ENCODE data around the gene SEC24D.

Gene SEC24D

GRCh38 chr4:118865091-118865708 is 29.3 kb upstream of the SEC24D start:
- no peaks in the 10 kb centered on the region for H3K4me1 ChIP-seq (ENCODE audit: control insufficient read depth, insufficient read depth, low read length)
- H3K4me2 ChIP-seq (ENCODE audit: low read length), result peak overlapping the region; percentile 62
- no peaks in the 10 kb centered on the region for H3K36me3 ChIP-seq (ENCODE audit: insufficient read depth, low read length)
- no peaks in the 10 kb centered on the region for H3K9me3 ChIP-seq (replicated peaks; ENCODE audit: low read length)
- no peak overlapping the region for H3K9ac ChIP-seq (ENCODE audit: low read depth, low read length)
- no peak overlapping the region for H3K4me3 ChIP-seq (ENCODE audit: low read length)
- no peaks in the 10 kb centered on the region for H3K27me3 ChIP-seq (ENCODE audit: control insufficient read depth, insufficient read depth, low read length)

GRCh38 chr4:118858779-118859178 is 22.9 kb upstream of the SEC24D start:
- Histone ChIP-seq H3K9ac (ENCODE audit: low read depth, low read length) (no peak overlapping the region), H3K4me2 (ENCODE audit: low read length) (no peak overlapping the region), H3K27me3 (ENCODE audit: control insufficient read depth, insufficient read depth, low read length) (no peaks in the 10 kb centered on the region), H3K4me1 (ENCODE audit: control insufficient read depth, insufficient read depth, low read length) (no peaks in the 10 kb centered on the region), H3K9me3 (replicated peaks; ENCODE audit: low read length) (no peaks in the 10 kb centered on the region), H3K4me3 (ENCODE audit: low read length) (no peak overlapping the region), H3K36me3 (ENCODE audit: insufficient read depth, low read length) (no peaks in the 10 kb centered on the region)

- no peak overlapping the region for H3K4me2 ChIP-seq (ENCODE audit: low read length)
- no peaks in the 10 kb centered on the region for H3K4me1 ChIP-seq (ENCODE audit: control insufficient read depth, insufficient read depth, low read length)
- H3K27me3 ChIP-seq (ENCODE audit: control insufficient read depth, insufficient read depth, low read length), result no peaks in the 10 kb centered on the region
- no peak overlapping the region for H3K4me3 ChIP-seq (ENCODE audit: low read length)
- no peaks in the 10 kb centered on the region for H3K9me3 ChIP-seq (replicated peaks; ENCODE audit: low read length)
- H3K36me3 ChIP-seq (ENCODE audit: insufficient read depth, low read length), result no peaks in the 10 kb centered on the region
- H3K9ac ChIP-seq (ENCODE audit: low read depth, low read length), result no peak overlapping the region
Measured at GRCh38 chr4:118857760-118858159, 21.8 kb upstream of the SEC24D start.

- Histone ChIP-seq H3K4me1 (ENCODE audit: control insufficient read depth, insufficient read depth, low read length) (peaks cover 7% of the 10 kb centered on the region), H3K27me3 (ENCODE audit: control insufficient read depth, insufficient read depth, low read length) (no peaks in the 10 kb centered on the region), H3K9me3 (replicated peaks; ENCODE audit: low read length) (no peaks in the 10 kb centered on the region), H3K9ac (ENCODE audit: low read depth, low read length) (peak overlapping the region; percentile 37), H3K36me3 (ENCODE audit: insufficient read depth, low read length) (no peaks in the 10 kb centered on the region), H3K4me3 (ENCODE audit: low read length) (peak overlapping the region; percentile 58), H3K4me2 (ENCODE audit: low read length) (peak overlapping the region; percentile 77)
Measured at GRCh38 chr4:118850488-118851173, 14.7 kb upstream of the SEC24D start.

GRCh38 chr4:118849867-118850487 is 14.1 kb upstream of the SEC24D start:
- no peaks in the 10 kb centered on the region for H3K36me3 ChIP-seq (ENCODE audit: insufficient read depth, low read length)
- H3K4me1 ChIP-seq (ENCODE audit: control insufficient read depth, insufficient read depth, low read length), result peaks cover 7% of the 10 kb centered on the region
- H3K9me3 ChIP-seq (replicated peaks; ENCODE audit: low read length), result no peaks in the 10 kb centered on the region
- peak overlapping the region; percentile 58 for H3K4me3 ChIP-seq (ENCODE audit: low read length)
- H3K9ac ChIP-seq (ENCODE audit: low read depth, low read length), result no peak overlapping the region
- H3K4me2 ChIP-seq (ENCODE audit: low read length), result peak overlapping the region; percentile 77
- no peaks in the 10 kb centered on the region for H3K27me3 ChIP-seq (ENCODE audit: control insufficient read depth, insufficient read depth, low read length)

GRCh38 chr4:118848901-118849300 is 13.0 kb upstream of the SEC24D start:
- no peaks in the 10 kb centered on the region for H3K9me3 ChIP-seq (replicated peaks; ENCODE audit: low read length)
- H3K9ac ChIP-seq (ENCODE audit: low read depth, low read length), result no peak overlapping the region
- H3K4me2 ChIP-seq (ENCODE audit: low read length), result no peak overlapping the region
- H3K4me3 ChIP-seq (ENCODE audit: low read length), result no peak overlapping the region
- H3K36me3 ChIP-seq (ENCODE audit: insufficient read depth, low read length), result no peaks in the 10 kb centered on the region
- peaks cover 7% of the 10 kb centered on the region for H3K4me1 ChIP-seq (ENCODE audit: control insufficient read depth, insufficient read depth, low read length)
- no peaks in the 10 kb centered on the region for H3K27me3 ChIP-seq (ENCODE audit: control insufficient read depth, insufficient read depth, low read length)

GRCh38 chr4:118848242-118848641 is 12.3 kb upstream of the SEC24D start:
- peaks cover 7% of the 10 kb centered on the region for H3K4me1 ChIP-seq (ENCODE audit: control insufficient read depth, insufficient read depth, low read length)
- no peaks in the 10 kb centered on the region for H3K36me3 ChIP-seq (ENCODE audit: insufficient read depth, low read length)
- no peaks in the 10 kb centered on the region for H3K9me3 ChIP-seq (replicated peaks; ENCODE audit: low read length)
- no peaks in the 10 kb centered on the region for H3K27me3 ChIP-seq (ENCODE audit: control insufficient read depth, insufficient read depth, low read length)
- H3K4me2 ChIP-seq (ENCODE audit: low read length), result no peak overlapping the region
- H3K4me3 ChIP-seq (ENCODE audit: low read length), result no peak overlapping the region
- no peak overlapping the region for H3K9ac ChIP-seq (ENCODE audit: low read depth, low read length)

GRCh38 chr4:118846979-118847378 is 11.1 kb upstream of the SEC24D start:
- Histone ChIP-seq H3K4me1 (ENCODE audit: control insufficient read depth, insufficient read depth, low read length) (peaks cover 15% of the 10 kb centered on the region), H3K4me3 (ENCODE audit: low read length) (no peak overlapping the region), H3K9ac (ENCODE audit: low read depth, low read length) (no peak overlapping the region), H3K36me3 (ENCODE audit: insufficient read depth, low read length) (no peaks in the 10 kb centered on the region), H3K9me3 (replicated peaks; ENCODE audit: low read length) (no peaks in the 10 kb centered on the region), H3K4me2 (ENCODE audit: low read length) (no peak overlapping the region), H3K27me3 (ENCODE audit: control insufficient read depth, insufficient read depth, low read length) (no peaks in the 10 kb centered on the region)

- H3K9me3 ChIP-seq (replicated peaks; ENCODE audit: low read length), result no peaks in the 10 kb centered on the region
Measured at GRCh38 chr4:118845552-118846050, 9.7 kb upstream of the SEC24D start.

GRCh38 chr4:118843237-118843636 is 7.3 kb upstream of the SEC24D start:
- H3K9me3 ChIP-seq (replicated peaks; ENCODE audit: low read length), result no peaks in the 10 kb centered on the region
- no peaks in the 10 kb centered on the region for H3K27me3 ChIP-seq (ENCODE audit: control insufficient read depth, insufficient read depth, low read length)
- H3K9ac ChIP-seq (ENCODE audit: low read depth, low read length), result no peak overlapping the region
- H3K4me3 ChIP-seq (ENCODE audit: low read length), result no peak overlapping the region
- H3K4me1 ChIP-seq (ENCODE audit: control insufficient read depth, insufficient read depth, low read length), result peaks cover 17% of the 10 kb centered on the region
- H3K36me3 ChIP-seq (ENCODE audit: insufficient read depth, low read length), result no peaks in the 10 kb centered on the region
- H3K4me2 ChIP-seq (ENCODE audit: low read length), result no peak overlapping the region

More at GRCh38 chr4:118845552-118846050, 9.7 kb upstream of the SEC24D start:
- Histone ChIP-seq H3K27me3 (ENCODE audit: control insufficient read depth, insufficient read depth, low read length) (no peaks in the 10 kb centered on the region), H3K4me2 (ENCODE audit: low read length) (no peak overlapping the region), H3K4me1 (ENCODE audit: control insufficient read depth, insufficient read depth, low read length) (peaks cover 20% of the 10 kb centered on the region), H3K36me3 (ENCODE audit: insufficient read depth, low read length) (no peaks in the 10 kb centered on the region), H3K9ac (ENCODE audit: low read depth, low read length) (no peak overlapping the region), H3K4me3 (ENCODE audit: low read length) (no peak overlapping the region)

- no peaks in the 10 kb centered on the region for H3K27me3 ChIP-seq (ENCODE audit: control insufficient read depth, insufficient read depth, low read length)
- no peak overlapping the region for H3K9ac ChIP-seq (ENCODE audit: low read depth, low read length)
- peak overlapping the region; percentile 5 for H3K4me3 ChIP-seq (ENCODE audit: low read length)
- peak overlapping the region; percentile 65 for H3K4me2 ChIP-seq (ENCODE audit: low read length)
- H3K9me3 ChIP-seq (replicated peaks; ENCODE audit: low read length), result no peaks in the 10 kb centered on the region
- no peaks in the 10 kb centered on the region for H3K36me3 ChIP-seq (ENCODE audit: insufficient read depth, low read length)
- H3K4me1 ChIP-seq (ENCODE audit: control insufficient read depth, insufficient read depth, low read length), result peaks cover 18% of the 10 kb centered on the region
Measured at GRCh38 chr4:118842055-118842454, 6.1 kb upstream of the SEC24D start.

Measured in skeletal muscle satellite cell (primary cell).